ENCODE measurements around the gene ASPHD1. TPM values are rescaled to one million over a fixed set of nuclear protein-coding genes. Genes with fewer than 3 reads are reported as not detected.
"Not testable (repeated sequence)": the region's sequence is repeated elsewhere in the genome, so short reads cannot be mapped to it uniquely, and the experiment has no call there.

ASPHD1 gene
- total RNA-seq, 2 donors from 2014 or later, result 3.1 to 3.5 TPM

DNA sequence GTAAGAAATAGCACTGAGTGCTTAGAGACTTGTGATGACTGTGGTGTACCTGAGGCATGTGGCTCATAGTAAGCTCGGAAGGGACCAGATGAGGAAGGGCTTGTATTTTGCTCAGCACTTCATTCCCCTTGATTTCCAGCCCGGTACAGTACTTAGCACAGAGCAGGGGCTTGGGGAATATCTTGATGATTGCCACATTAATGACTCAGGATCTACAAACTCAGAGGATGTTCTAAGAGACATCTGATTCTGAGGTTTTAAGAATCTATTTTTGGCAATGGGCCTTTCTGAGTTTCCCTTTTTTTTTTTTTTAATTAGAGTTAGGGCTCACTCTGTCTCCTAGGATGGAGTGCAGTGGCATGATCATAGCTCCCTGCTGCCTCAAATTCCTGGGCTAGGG lies 9.1 kb downstream of the ASPHD1 start:
- no peaks in the 10 kb centered on the region for H3K4me1 Mint-ChIP-seq
- H3K27ac Mint-ChIP-seq, result no peak overlapping the region
- peaks cover 16% of the 10 kb centered on the region for H3K36me3 Mint-ChIP-seq (ENCODE audit: low read depth)
- ATAC-seq (replicated peaks), result no peak
- H3K27me3 Mint-ChIP-seq, result no peaks in the 10 kb centered on the region
- H3K9me3 Mint-ChIP-seq, result no peaks in the 10 kb centered on the region
- no peak overlapping the region for H3K4me3 Mint-ChIP-seq

DNA sequence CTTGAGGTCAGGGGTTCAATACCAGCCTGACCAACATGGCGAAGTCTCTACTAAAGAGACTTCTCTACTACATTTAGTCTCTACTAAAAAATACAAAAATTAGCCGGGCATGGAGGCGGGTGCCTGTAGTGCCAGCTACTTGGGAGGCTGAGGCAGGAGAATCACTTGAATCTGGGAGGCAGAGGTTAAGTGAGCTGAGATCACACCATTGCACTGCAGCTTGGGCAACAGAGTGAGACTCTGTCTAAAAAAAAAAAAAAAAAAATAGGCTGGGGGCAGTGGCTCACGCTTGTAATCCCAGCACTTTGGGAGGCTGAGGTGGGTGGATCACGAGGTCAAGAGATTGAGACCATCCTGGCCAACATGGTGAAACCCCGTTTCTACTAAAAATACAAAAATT lies 9.6 kb downstream of the ASPHD1 start:
- not testable (repeated sequence) for H3K9me3 Mint-ChIP-seq; H3K27ac Mint-ChIP-seq; ATAC-seq (replicated peaks)

GRCh38 chr16:29910819-29911675 lies 10.8 kb downstream of the ASPHD1 start:
- no peaks in the 10 kb centered on the region for H3K27me3 Mint-ChIP-seq
- no peaks in the 10 kb centered on the region for H3K4me1 Mint-ChIP-seq
- H3K36me3 Mint-ChIP-seq (ENCODE audit: low read depth), result peaks cover 32% of the 10 kb centered on the region
- no peak for ATAC-seq (replicated peaks)
- no peak overlapping the region for H3K27ac Mint-ChIP-seq
- no peaks in the 10 kb centered on the region for H3K9me3 Mint-ChIP-seq
- H3K4me3 Mint-ChIP-seq, result no peak overlapping the region

More for the DNA sequence above, 9.6 kb downstream of the ASPHD1 start:
- peaks cover 20% of the 10 kb centered on the region for H3K36me3 Mint-ChIP-seq (ENCODE audit: low read depth)
- not testable (repeated sequence) for H3K4me3 Mint-ChIP-seq, H3K27me3 Mint-ChIP-seq, H3K4me1 Mint-ChIP-seq

DNA sequence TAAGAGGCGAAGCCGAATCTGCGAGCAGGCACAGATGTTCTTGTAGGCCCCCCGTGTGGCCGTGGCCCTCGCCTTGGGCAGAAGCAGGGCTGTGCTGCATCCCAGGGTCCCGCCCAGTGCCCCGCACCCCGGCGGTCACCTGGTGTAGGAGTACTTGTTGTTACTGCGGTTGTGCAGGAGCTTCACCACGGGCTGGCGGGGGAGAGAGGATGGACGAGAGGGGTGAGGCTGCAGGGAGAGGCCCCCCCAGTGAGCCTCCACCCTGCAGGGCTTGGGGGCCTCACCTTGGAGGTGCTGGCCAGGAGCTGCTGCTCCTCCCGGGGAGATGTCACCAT lies 11.4 kb downstream of the ASPHD1 start:
- ATAC-seq (replicated peaks), result no peak
- no peak overlapping the region for H3K27ac Mint-ChIP-seq
- H3K36me3 Mint-ChIP-seq (ENCODE audit: low read depth), result peaks cover 38% of the 10 kb centered on the region
- no peaks in the 10 kb centered on the region for H3K27me3 Mint-ChIP-seq
- H3K4me1 Mint-ChIP-seq, result no peaks in the 10 kb centered on the region
- no peaks in the 10 kb centered on the region for H3K9me3 Mint-ChIP-seq
- H3K4me3 Mint-ChIP-seq, result no peak overlapping the region

DNA sequence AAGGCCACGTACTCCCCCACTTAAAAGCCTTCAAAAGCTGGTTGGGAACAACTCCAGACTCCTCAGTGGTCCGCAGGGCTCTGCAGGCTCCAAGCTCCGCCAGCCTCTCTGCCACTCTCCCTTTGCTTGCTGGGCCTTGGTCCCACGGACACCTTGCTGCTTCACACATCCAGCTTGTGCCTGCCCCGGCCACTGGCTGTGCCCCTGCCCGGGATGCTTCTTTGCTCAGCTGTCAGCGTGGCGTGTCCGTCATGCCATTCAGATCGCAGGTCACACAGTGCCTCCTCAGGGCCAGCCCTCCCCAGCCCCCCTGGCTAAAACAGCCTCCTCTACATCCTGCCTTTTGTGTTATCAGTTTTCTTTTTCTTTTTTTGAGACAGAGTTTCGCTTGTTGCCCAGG lies 11.8 kb downstream of the ASPHD1 start:
- Mint-ChIP-seq H3K27me3 (no peaks in the 10 kb centered on the region), H3K27ac (peak overlapping the region; percentile 70), H3K36me3 (ENCODE audit: low read depth) (peaks cover 43% of the 10 kb centered on the region), H3K4me3 (no peak overlapping the region), H3K9me3 (no peaks in the 10 kb centered on the region), H3K4me1 (no peaks in the 10 kb centered on the region)
- ATAC-seq (replicated peaks), result no peak

DNA sequence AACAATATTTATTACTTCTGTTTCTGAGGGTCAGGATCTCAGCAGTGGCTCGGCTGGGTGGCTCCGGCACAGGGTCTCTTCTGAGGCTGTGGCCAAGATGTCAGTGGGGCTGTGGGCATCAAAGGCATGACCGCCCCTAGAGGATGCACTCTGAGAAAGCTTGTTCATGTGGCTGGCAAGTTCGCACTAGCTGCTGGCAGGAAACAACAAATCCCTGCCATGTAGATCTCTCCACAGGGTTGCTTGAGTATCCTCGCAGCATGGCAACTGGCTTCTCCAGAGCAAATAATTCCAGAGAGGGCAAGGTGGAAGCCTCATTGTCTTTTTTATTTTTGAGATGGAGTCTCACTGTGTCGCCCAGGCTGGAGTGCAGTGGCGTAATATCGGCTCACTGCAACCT lies 13.2 kb downstream of the ASPHD1 start:
- ATAC-seq (replicated peaks), result no peak
- Mint-ChIP-seq H3K4me1 (no peaks in the 10 kb centered on the region), H3K27ac (no peak overlapping the region), H3K27me3 (no peaks in the 10 kb centered on the region), H3K36me3 (ENCODE audit: low read depth) (peaks cover 51% of the 10 kb centered on the region), H3K4me3 (no peak overlapping the region), H3K9me3 (no peaks in the 10 kb centered on the region)

DNA sequence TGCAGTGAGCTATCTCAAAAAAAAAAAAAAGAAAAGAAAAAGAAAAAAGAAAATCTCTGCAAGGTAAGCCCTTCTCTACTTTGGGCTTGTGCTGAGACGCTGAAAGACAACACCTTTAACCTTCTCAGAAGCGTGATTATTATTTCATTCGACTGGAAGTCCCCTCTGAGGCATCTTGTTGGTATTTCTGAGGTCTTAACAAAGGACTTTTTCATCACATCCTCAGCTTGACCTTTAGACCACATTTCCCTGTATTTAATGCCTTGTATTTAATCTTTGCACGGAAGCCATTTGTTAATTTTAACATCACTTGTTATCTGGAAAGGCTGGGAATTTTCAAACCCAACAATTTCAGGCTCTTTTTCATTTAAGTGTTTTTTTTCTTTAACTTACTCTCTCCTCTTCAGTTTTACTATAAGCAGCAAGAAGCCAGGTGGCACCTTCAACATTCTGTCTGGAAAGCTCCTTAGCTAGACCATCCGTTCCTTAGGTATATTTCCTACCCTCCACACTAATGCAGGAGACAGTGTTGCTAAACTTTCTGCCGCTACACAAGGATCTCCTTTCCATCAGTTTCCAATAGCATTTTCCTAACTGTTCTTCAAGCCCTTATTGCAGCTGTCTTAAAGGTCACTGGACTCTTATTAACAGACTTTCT lies 15.4 kb downstream of the ASPHD1 start:
- peaks cover 71% of the 10 kb centered on the region for H3K36me3 Mint-ChIP-seq (ENCODE audit: low read depth)
- H3K4me3 Mint-ChIP-seq, result no peak overlapping the region
- no peaks in the 10 kb centered on the region for H3K27me3 Mint-ChIP-seq
- no peak for ATAC-seq (replicated peaks)
- H3K27ac Mint-ChIP-seq, result no peak overlapping the region
- no peaks in the 10 kb centered on the region for H3K4me1 Mint-ChIP-seq
- no peaks in the 10 kb centered on the region for H3K9me3 Mint-ChIP-seq

DNA sequence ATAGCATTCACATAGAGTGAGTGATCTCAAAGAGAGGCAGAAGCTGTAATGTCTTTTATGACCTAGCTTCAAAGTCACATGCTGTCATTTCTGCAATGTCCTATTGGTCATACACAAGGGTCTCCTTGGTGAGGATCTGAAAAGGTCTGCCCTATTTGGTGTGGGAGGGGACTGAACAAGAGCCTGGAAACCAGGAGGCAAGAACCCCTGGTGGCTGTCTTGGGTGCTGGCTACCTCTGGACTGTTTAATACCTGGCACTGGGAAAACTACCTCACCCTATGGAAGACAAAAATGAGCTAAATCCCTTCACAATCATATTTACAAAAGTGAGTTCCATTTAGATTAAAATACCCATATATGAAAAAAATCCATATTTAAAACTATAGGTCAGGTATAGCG lies 16.7 kb downstream of the ASPHD1 start:
- Mint-ChIP-seq H3K4me3 (no peak overlapping the region), H3K27ac (no peak overlapping the region), H3K27me3 (no peaks in the 10 kb centered on the region), H3K36me3 (ENCODE audit: low read depth) (peaks cover 84% of the 10 kb centered on the region), H3K9me3 (no peaks in the 10 kb centered on the region), H3K4me1 (no peaks in the 10 kb centered on the region)
- ATAC-seq (replicated peaks), result no peak

GRCh38 chr16:29920288-29921033 lies 20.2 kb downstream of the ASPHD1 start:
- peaks cover 92% of the 10 kb centered on the region for H3K36me3 Mint-ChIP-seq (ENCODE audit: low read depth)
- no peak overlapping the region for H3K27ac Mint-ChIP-seq
- H3K4me3 Mint-ChIP-seq, result no peak overlapping the region
- peaks cover 7% of the 10 kb centered on the region for H3K4me1 Mint-ChIP-seq
- ATAC-seq (replicated peaks), result no peak
- H3K27me3 Mint-ChIP-seq, result no peaks in the 10 kb centered on the region
- H3K9me3 Mint-ChIP-seq, result no peaks in the 10 kb centered on the region

- Mint-ChIP-seq H3K27me3 (no peaks in the 10 kb centered on the region), H3K4me1 (peaks cover 7% of the 10 kb centered on the region), H3K36me3 (ENCODE audit: low read depth) (peaks cover 88% of the 10 kb centered on the region), H3K9me3 (no peaks in the 10 kb centered on the region), H3K4me3 (no peak overlapping the region), H3K27ac (no peak overlapping the region)
- ATAC-seq (replicated peaks), result no peak
These were observed 20.7 kb downstream of the ASPHD1 start for GRCh38 chr16:29921034-29921385.

DNA sequence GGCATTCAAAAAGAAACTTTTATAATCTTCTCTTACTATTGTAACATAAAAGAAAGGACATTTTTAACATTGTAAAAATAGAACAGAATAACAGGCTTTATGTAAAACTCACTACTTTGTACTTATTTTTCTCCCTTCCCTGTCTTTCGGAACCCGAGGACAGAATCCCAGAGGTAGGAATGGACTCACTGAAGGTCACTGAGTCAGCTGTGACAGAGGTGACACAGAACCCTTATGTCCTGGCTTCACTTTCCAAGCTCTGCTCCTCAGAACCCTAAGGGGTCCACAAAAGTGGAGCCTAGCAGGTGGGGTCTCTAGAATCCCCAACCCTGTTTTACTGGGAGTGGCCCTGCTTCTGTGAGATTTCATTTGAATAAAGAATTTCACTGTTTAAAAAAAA lies 22.0 kb downstream of the ASPHD1 start:
- no peaks in the 10 kb centered on the region for H3K27me3 Mint-ChIP-seq
- H3K36me3 Mint-ChIP-seq (ENCODE audit: low read depth), result peaks cover 76% of the 10 kb centered on the region
- H3K27ac Mint-ChIP-seq, result peak overlapping the region; percentile 28
- no peak for ATAC-seq (replicated peaks)
- no peaks in the 10 kb centered on the region for H3K9me3 Mint-ChIP-seq
- no peak overlapping the region for H3K4me3 Mint-ChIP-seq
- peaks cover 14% of the 10 kb centered on the region for H3K4me1 Mint-ChIP-seq

GRCh38 chr16:29922986-29923501 lies 22.8 kb downstream of the ASPHD1 start:
- no peaks in the 10 kb centered on the region for H3K27me3 Mint-ChIP-seq
- peaks cover 70% of the 10 kb centered on the region for H3K36me3 Mint-ChIP-seq (ENCODE audit: low read depth)
- no peak overlapping the region for H3K4me3 Mint-ChIP-seq
- H3K4me1 Mint-ChIP-seq, result peaks cover 14% of the 10 kb centered on the region
- H3K9me3 Mint-ChIP-seq, result no peaks in the 10 kb centered on the region
- no peak for ATAC-seq (replicated peaks)
- H3K27ac Mint-ChIP-seq, result no peak overlapping the region

DNA sequence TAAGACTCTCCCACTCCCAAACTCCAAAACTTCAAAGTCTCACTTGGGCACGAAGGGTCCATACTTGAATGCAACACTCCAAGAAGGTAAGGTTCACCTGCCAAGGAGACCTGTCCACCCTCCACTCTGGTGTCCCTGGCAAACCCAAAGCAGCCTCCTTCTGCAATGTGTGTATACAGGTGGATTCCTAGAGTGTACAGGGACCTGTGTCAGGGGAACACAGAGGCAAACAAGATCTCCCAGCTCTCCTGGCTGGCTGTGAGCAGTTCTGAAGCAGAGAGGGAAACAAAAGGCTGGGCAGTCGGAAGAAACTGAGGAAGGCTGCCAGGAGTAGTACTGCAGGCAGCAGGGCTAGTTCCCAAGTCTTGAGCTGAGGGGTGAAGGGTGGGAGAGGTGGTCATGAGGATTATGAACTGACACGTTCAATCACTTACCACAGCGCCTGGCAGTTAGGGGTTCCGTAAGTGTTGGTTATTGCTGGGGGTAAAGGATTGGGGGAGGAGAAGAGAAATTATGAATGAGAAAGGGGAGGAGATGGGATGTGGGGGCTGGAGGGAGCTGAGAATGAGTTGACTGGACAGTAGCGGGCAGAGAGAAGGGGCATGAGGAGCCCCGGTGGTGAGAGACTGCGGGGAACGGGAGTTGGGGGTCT lies 24.9 kb downstream of the ASPHD1 start:
- peak overlapping the region; percentile 97 for H3K27ac Mint-ChIP-seq
- H3K4me3 Mint-ChIP-seq, result peak overlapping the region; percentile 97
- no peaks in the 10 kb centered on the region for H3K27me3 Mint-ChIP-seq
- peaks cover 14% of the 10 kb centered on the region for H3K4me1 Mint-ChIP-seq
- peak; percentile 2 for ATAC-seq (replicated peaks)
- peaks cover 54% of the 10 kb centered on the region for H3K36me3 Mint-ChIP-seq (ENCODE audit: low read depth)
- no peaks in the 10 kb centered on the region for H3K9me3 Mint-ChIP-seq
